ENCODE results near the gene ASB15.
A peak's percentile ranks its signal among the peaks of the same experiment; 100 is the strongest.

The ASB15 gene

GRCh38 chr7:123555484-123555883 lies 46.1 kb upstream of the ASB15 start:
- Histone ChIP-seq H3K4me2 (ENCODE audit: low read depth, low read length, poor library complexity, severe bottlenecking) (peak overlapping the region; percentile 99), H3F3A (ENCODE audit: low read depth) (no peaks in the 10 kb centered on the region), H3K79me2 (ENCODE audit: insufficient read depth, low read length) (peaks cover 32% of the 10 kb centered on the region), H3K27me3 (ENCODE audit: insufficient read depth, low read length, poor library complexity, severe bottlenecking) (peaks cover 1% of the 10 kb centered on the region), H4K20me1 (ENCODE audit: insufficient read depth, low read length, poor library complexity, severe bottlenecking) (peaks cover 12% of the 10 kb centered on the region), H2AFZ (ENCODE audit: low read length) (no peak overlapping the region), H3K4me3 (ENCODE audit: low read length, poor library complexity, severe bottlenecking) (peak overlapping the region; percentile 84), H3K4me1 (ENCODE audit: insufficient read depth, low read length, poor library complexity, severe bottlenecking) (peaks cover 31% of the 10 kb centered on the region), H3K36me3 (ENCODE audit: insufficient read depth, low read length) (no peaks in the 10 kb centered on the region), H3K9me3 (ENCODE audit: insufficient read depth, low read depth, low read length) (no peaks in the 10 kb centered on the region), H3K9ac (ENCODE audit: low read depth, low read length, poor library complexity, severe bottlenecking) (no peak overlapping the region), H3K9me2 (replicated peaks; ENCODE audit: low read depth, low read length) (no peaks in the 10 kb centered on the region)
- no peak for TF ChIP-seq EZH2phosphoT487 (IDR thresholded peaks at IDR 0.05; ENCODE audit: borderline replicate concordance)
- TF ChIP-seq CTCF (conservative IDR thresholded peaks at IDR 0.05; ENCODE audit: low read length) = no peak

GRCh38 chr7:123557016-123557397 lies 44.6 kb upstream of the ASB15 start:
- Histone ChIP-seq H3K79me2 (ENCODE audit: insufficient read depth, low read length) (peaks cover 30% of the 10 kb centered on the region), H3K4me2 (ENCODE audit: low read depth, low read length, poor library complexity, severe bottlenecking) (peak overlapping the region; percentile 99), H3K27me3 (ENCODE audit: insufficient read depth, low read length, poor library complexity, severe bottlenecking) (peaks cover 13% of the 10 kb centered on the region), H3K9ac (ENCODE audit: low read depth, low read length, poor library complexity, severe bottlenecking) (peak overlapping the region; percentile 82), H3K4me3 (ENCODE audit: low read length, poor library complexity, severe bottlenecking) (peak overlapping the region; percentile 84), H3F3A (ENCODE audit: low read depth) (no peaks in the 10 kb centered on the region), H3K9me3 (ENCODE audit: insufficient read depth, low read depth, low read length) (no peaks in the 10 kb centered on the region), H3K9me2 (replicated peaks; ENCODE audit: low read depth, low read length) (no peaks in the 10 kb centered on the region), H2AFZ (ENCODE audit: low read length) (peak overlapping the region; percentile 93), H4K20me1 (ENCODE audit: insufficient read depth, low read length, poor library complexity, severe bottlenecking) (peaks cover 12% of the 10 kb centered on the region), H3K4me1 (ENCODE audit: insufficient read depth, low read length, poor library complexity, severe bottlenecking) (peaks cover 31% of the 10 kb centered on the region), H3K36me3 (ENCODE audit: insufficient read depth, low read length) (no peaks in the 10 kb centered on the region)
- TF ChIP-seq EZH2phosphoT487 (IDR thresholded peaks at IDR 0.05; ENCODE audit: borderline replicate concordance) = no peak
- no peak for TF ChIP-seq CTCF (conservative IDR thresholded peaks at IDR 0.05; ENCODE audit: low read length)

GRCh38 chr7:123557398-123558288 lies 44.0 kb upstream of the ASB15 start, which contains the start of gene NDUFA5:
NDUFA5 (minus strand) TSS chr7:123557818; CDS start chr7:123557795, 23 bp downstream.
- no peaks in the 10 kb centered on the region for H3K9me3 ChIP-seq (ENCODE audit: insufficient read depth, low read depth, low read length)
- peak within 1 kb of the TSS; percentile 82 for H3K9ac ChIP-seq (ENCODE audit: low read depth, low read length, poor library complexity, severe bottlenecking)
- H4K20me1 ChIP-seq (ENCODE audit: insufficient read depth, low read length, poor library complexity, severe bottlenecking) = peaks cover 12% of the 10 kb centered on the region
- no peaks in the 10 kb centered on the region for H3F3A ChIP-seq (ENCODE audit: low read depth)
- H3K79me2 ChIP-seq (ENCODE audit: insufficient read depth, low read length) = peaks cover 27% of the 10 kb centered on the region
- peak within 1 kb of the TSS; percentile 96 for H2AFZ ChIP-seq (ENCODE audit: low read length)
- peak within 1 kb of the TSS; percentile 99 for H3K4me2 ChIP-seq (ENCODE audit: low read depth, low read length, poor library complexity, severe bottlenecking)
- no peaks in the 10 kb centered on the region for H3K9me2 ChIP-seq (replicated peaks; ENCODE audit: low read depth, low read length)
- TF ChIP-seq EZH2phosphoT487 (IDR thresholded peaks at IDR 0.05; ENCODE audit: borderline replicate concordance) (no peak), CTCF (conservative IDR thresholded peaks at IDR 0.05; ENCODE audit: low read length) (no peak)
- H3K4me3 ChIP-seq (ENCODE audit: low read length, poor library complexity, severe bottlenecking) = peak within 1 kb of the TSS; percentile 84
- H3K4me1 ChIP-seq (ENCODE audit: insufficient read depth, low read length, poor library complexity, severe bottlenecking) = peaks cover 31% of the 10 kb centered on the region
- no peaks in the 10 kb centered on the region for H3K36me3 ChIP-seq (ENCODE audit: insufficient read depth, low read length)
- H3K27me3 ChIP-seq (ENCODE audit: insufficient read depth, low read length, poor library complexity, severe bottlenecking) = peaks cover 13% of the 10 kb centered on the region
